ENCODE results near the gene AGPS.
"Not testable (repeated sequence)": the region's sequence is repeated elsewhere in the genome, so short reads cannot be mapped to it uniquely, and the experiment has no call there.

The AGPS gene

DNA sequence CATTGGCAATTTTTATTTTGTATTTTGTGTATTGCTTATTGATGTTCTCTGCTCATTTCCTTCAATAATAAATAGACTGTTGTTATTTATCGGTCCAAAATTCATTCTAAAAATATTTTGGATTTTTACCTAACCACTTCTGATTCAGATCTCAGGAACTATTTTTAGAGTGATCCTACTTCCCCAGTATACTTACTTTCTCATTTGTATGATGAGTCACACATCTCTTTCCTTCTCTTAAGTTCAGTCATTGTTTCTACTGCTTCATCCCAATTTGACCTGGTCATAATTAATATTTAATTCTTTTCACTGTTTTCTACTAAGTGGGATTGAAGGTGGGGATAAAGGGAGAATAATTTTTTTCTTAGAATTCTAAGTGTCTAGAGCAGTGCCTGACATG, 75.1 kb downstream of the AGPS start:
- no peak for DNase-seq (ENCODE audit: low read depth in 2 of 2, low spot score in 1 of 2)

DNA sequence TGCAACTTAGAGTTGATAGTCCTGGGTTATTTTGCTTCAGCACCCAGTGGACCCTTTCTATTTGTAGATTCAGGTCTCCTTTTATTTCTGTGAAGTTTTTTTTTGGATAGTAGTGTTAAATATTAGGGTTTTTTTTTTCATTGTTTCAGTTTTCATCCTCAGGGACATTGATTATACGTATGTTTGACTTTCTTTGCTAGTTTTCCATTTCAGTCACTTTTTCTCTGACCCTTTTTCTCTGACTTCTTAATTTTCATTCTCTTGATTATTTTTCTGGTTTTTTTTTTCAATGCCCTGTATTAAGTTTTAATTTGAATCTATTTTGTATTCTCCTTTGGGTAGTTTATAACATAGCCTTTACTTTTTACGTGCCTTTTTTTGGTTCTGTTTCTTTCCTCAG, 79.4 kb downstream of the AGPS start:
- no peak for DNase-seq (ENCODE audit: low read depth in 2 of 2, low spot score in 1 of 2)

DNA sequence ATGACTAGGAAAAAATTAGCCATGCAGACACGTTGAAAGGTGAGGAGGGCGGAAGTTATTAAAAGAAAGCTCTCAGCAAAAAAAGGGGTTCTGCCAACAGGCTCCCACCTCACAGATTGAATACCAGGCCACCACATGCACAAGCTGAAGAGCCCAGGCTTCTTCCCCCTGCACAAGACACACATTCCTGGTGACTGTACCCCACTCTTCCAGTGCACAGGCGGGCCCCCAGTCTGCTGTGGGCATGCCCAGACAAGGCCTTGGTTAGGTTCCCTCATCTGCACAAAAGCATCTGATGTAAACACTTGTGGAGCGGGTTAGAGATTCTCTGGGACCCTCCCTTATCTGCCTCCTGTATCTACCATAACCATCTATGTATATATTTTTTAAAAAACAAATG, 81.7 kb downstream of the AGPS start:
- DNase-seq (ENCODE audit: low read depth in 2 of 2, low spot score in 1 of 2): no peak

DNA sequence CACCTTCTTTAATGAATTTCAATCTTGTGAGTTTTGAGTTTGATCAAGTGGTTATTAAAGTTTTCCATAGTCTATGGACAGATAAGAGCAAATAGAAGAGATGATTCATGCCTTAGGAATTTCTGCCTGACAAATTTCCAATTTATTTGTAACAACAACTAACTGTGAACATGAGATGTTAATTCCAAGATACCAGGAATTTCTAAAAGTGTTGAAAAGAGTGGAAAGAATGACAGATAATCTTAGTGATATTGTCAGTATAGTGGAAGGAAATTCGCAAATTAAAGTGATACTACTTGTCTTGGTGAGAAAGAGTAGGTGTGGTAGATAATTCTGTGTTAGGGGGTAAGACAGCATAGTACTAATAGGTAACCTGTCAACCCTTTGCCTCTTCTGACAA, 82.4 kb downstream of the AGPS start:
- DNase-seq (ENCODE audit: low read depth in 2 of 2, low spot score in 1 of 2): no peak

DNA sequence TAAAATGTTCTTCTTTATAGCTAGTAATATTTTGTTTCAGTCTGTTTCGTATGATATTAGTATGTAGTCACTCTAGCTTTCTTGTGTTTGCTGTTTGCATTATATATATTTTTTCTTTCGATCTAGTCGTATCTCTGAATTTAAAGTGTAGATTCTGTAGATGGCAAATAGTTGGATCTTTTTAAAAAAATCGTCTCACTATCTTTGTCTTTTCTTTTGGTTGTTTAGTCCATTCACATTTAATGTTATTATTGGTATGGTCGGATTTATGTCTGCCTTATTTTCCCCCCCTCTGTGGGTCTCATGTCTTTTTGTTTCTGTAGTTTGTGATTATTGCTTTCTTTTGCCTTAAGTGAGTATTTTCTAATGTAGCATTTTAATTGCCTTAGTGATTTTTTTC, 84.3 kb downstream of the AGPS start:
- DNase-seq (ENCODE audit: low read depth in 2 of 2, low spot score in 1 of 2): no peak

DNA sequence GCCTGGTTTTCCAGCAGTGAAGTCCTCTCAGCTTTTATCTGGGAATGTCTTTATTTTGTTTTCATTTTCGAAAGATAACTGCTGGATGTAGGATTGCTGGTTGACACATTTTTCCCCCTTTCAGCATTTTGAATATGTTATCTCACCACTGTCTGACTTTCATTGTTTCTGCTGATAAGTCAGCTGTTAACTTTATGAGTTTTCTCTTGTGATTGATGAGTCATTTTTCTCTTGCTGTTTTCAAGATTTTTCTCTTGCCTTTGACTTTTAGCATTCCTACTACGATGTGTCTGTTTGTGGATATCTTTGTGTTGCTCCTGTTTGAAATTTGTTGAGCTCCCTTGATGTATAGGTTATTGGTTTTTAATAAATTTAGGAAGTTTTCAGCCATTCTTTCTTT, 85.5 kb downstream of the AGPS start:
- no peak for DNase-seq (ENCODE audit: low read depth in 2 of 2, low spot score in 1 of 2)

DNA sequence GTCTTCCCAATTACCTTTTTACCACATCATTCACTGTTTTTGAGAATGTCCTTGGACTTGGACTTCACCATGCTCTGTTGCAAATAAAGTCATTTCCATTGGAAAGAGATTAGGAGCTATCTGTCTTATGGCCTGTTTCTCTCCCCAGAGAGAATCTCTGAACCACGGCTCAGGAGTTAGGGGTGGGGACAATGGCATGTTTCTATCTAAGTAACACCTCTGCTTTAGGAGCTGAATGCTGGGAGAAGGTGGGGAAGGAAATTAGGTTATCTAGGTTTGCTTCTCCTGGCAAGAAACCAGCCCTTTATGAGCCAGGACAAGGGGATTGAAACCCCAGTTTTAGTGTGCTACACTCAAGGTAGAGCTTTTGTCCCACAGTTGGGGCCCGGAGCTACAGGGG, 86.3 kb downstream of the AGPS start:
- DNase-seq (ENCODE audit: low read depth in 2 of 2, low spot score in 1 of 2): no peak

DNA sequence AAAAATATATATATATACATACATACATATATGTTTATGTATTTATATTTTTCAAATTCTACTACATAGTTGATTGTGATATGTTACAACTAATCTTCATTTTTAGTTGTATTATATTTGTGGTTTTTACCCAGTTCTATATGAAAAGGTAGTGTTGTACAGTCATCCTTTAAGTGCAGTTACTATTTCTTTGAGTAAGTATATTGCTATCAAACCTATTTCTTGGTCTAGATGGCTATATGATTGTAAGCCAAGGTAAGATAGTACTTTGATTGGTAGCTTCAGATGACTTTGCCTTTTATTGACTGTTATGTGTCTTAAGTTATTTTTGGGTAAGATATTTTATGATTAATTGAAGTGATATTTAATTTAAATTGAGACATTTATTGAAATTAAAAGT, 89.6 kb downstream of the AGPS start:
- DNase-seq (ENCODE audit: low read depth in 2 of 2, low spot score in 1 of 2): no peak

DNA sequence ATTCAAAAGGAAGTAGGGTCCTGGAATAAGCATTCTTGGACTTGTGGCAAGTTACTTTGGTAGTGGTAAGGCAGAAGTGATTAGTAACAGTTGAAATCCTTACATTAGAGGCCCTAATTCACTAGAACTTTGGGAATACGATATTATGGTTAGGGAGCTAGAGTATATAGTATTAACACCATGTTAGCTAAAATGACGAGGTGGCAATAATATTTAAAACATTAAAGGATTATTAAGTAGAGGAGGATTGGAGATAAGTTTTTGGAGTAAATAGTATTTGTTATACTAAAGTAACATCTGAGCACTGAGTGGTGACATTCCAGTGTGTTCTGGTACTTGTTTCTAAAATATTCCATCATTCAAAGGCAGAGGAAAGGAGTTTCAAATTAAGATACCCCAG, 91.0 kb downstream of the AGPS start:
- no peak for DNase-seq (ENCODE audit: low read depth in 2 of 2, low spot score in 1 of 2)

DNA sequence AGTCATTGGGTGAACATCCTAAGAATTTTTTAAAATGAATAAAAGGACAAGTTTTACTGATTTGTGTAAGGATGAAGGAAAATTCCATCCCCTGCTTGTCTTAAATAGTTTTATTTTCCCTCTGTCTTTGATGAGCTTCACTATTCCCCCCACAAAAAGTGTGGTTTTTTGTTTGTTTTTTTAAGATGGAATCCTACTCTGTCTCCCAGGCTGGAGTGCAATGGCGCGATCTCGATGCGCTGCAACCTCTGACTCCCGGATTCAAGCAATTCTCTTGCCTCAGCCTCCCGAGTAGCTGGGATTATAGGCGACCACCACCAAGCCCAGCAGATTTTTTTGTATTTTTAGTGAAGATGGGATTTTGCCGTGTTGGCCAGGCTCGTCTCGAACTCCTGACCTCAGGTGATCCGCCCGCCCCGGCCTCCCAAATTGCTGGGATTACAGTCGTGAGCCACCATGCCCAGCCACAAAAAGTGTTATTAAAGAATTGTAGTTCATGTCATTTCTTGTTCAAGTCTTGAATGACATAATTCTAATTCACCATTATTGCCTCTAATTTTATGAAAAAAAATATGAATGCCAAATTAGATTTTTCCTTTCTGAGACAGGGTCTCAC, 91.7 kb downstream of the AGPS start:
- no peak for DNase-seq (ENCODE audit: low read depth in 2 of 2, low spot score in 1 of 2)

DNA sequence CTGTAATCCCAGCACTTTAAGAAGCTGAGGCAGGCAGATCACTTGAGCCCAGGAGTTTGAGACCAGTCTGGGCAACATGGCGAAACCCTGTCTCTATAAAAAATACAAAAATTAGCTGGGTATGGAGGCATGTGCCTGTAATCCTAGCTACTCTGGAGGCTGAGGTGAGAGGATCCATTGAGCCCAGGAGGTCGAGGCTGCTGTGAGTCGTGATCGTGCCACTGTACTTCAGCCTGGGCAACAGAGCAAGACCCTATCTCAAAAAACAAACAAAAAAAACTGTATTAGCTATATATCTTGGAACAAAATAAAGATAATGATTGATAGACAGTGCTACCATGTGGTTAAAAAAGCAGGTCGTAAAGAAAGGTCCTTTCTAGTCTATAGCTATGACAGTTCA, 93.1 kb downstream of the AGPS start:
- DNase-seq (ENCODE audit: low read depth in 2 of 2, low spot score in 1 of 2): not testable (repeated sequence)

DNA sequence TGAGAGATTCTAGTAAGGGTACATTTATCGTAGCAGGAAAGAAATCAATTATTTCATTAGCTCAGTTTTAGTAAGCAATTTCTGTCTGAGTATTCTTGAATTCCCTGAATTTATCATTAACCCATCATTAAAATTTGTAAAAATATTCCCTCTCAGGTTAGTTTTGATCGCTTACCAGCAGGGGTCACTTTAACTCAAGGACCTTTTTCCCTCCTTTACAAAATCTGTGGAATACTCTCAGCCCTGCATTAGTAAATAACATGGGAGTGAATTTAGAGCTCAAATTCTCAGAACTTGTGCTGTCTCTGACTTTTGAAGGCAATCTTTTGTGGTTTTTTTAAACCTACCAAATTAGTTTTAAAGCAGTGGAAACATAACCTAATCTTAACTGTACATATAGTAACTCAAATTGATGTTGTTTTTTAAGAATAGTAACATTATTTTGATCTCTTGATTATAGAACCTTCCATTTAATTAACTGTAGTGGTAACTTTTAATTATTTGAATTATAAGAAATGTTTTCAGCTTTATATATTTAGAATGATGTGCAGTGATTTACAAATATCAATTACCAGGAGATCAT, 97.2 kb downstream of the AGPS start:
- no peak for DNase-seq (ENCODE audit: low read depth in 2 of 2, low spot score in 1 of 2)

DNA sequence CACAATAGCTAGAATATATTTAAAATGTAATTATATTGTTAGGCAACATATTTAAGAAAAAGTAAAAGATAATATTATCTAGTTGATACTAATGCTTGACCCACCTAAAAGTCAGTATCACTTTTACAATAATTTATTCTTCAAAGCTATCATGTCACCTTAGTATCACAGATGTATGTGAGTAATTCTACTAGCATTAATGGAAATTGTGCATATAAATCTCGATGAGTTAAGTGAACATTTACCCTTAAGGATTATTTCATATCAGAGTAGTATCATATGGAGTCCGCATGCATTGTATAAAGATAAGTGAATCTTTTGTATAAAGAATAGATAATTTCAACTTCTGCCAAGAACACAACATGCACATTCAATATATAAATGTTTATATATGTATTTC, 103.4 kb downstream of the AGPS start:
- DNase-seq (ENCODE audit: low read depth in 2 of 2, low spot score in 1 of 2): no peak

DNA sequence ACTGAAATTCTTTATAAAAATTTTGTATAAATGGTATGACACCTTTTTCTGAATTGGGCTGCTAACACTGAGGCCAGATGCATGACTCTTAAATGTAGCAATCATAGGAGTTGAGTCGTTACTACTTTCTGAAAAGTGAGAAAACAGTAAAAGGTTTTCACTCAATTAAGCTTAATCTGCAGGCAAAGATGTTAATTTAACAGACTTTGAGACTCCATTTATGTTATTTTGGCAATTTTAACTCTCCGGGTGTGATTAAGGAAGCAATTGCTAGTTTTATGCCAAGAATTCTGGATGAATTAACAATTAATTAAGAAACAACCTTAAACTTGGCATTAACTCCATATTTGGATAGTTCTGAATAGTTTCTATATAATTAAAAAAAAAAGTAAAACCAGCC, 104.3 kb downstream of the AGPS start:
- DNase-seq (ENCODE audit: low read depth in 2 of 2, low spot score in 1 of 2): no peak

DNA sequence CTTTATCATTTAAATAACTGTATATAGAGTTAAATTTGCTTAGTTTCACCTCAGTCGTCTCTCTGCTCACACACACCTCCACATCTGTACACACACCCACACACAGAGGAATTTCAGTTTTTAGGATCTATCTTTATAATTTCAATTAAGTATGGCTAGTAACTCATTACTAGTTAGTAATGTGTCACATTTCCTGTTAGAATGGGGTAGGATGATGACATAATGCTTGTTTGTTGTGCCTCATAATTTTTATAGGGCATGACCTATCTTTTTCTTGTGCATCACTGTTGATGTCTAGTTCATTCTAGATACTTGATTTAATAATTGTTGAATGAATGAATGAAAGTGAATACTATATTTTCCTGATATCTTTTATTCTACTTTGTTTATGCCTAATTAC, 108.6 kb downstream of the AGPS start:
- DNase-seq (ENCODE audit: low read depth in 2 of 2, low spot score in 1 of 2): no peak

DNA sequence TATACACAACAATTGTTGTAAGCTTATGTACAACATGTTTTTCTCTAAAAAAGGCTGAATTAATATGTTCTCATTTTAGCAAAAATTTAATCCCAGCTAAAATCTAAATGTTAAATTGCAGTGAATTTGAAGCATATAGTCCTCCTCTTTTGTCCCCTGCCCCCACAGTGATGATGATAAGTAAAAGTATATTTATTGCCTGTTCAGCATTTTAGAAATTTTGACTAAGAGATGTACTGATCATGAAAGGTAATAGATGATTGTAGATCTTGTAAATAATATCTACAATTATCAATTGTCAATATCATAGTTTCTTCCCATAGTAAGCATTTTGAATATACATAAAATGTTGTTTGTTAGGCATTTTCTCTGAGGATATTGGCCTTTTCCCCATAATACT, 113.9 kb downstream of the AGPS start:
- no peak for DNase-seq (ENCODE audit: low read depth in 2 of 2, low spot score in 1 of 2)

DNA sequence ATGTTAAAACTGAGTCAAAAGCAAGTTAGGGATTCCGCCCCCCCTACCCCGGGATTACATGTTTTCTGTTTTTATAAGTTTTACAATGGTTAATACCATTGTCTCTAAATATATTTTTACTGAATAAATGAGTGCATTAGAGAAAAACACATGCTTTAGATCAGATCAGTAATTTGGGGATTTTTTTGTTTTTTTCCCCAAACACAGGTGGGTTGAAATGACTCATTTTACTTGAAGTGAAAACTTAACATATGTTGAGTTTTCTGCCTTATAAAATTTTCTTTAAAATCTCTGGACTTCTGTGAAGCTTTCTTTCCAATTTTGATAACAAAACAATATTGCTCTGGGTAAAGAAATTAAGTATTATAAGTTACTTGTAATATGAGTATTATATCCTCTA, 114.4 kb downstream of the AGPS start:
- no peak for DNase-seq (ENCODE audit: low read depth in 2 of 2, low spot score in 1 of 2)

DNA sequence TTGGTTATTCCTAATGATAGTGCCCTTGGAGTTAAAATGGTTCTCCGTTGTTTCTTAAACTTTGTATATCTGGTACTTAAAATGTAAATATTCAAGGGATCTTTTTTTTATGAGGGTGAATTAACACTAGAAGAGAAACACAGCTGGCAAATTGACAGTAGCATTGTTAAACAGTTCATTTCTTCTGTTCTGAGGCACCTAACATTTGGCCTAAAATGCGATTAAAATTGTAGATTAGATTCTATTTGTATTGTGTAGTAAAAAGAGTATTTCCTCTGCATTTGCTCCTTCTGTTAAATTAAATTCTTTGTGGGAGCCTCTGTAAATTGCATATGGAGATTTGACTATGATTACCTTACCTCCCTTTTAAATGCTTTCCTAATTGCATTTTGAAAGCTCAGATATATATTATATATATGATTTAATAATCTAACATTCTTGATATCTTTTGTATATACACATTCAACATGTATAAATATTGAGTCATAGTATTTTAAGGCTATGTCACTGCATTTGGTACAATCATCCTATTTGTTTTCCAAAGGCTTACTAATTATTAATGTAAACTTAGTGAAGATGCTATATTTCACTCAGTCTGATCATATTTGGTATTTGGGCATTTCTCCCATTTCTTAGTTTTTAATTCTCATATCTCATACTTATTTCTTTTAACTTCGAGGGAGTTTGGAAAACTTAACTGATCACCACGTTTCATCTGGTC, 124.4 kb downstream of the AGPS start:
- no peak for DNase-seq (ENCODE audit: low read depth in 2 of 2, low spot score in 1 of 2)

DNA sequence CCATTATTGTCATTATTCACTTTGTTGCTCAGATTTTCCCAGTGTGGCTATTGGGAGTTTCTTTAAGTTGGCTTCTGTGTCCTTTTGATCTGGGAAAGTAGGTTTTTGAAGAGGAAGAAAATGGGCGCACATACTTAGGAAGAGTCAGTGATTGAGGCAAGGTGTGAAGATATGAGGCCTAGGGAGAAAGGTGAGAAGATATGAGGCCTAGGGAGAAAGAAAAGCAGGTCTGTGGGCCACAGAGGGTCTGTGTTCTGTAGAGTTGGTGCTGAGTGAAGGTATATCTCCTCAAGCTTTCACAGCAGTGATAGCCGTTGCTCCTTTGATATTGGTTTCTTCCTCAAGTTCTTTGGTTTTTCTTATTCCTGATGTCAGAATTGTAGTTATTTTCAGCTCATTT, 126.2 kb downstream of the AGPS start:
- DNase-seq (ENCODE audit: low read depth in 2 of 2, low spot score in 1 of 2): no peak

DNA sequence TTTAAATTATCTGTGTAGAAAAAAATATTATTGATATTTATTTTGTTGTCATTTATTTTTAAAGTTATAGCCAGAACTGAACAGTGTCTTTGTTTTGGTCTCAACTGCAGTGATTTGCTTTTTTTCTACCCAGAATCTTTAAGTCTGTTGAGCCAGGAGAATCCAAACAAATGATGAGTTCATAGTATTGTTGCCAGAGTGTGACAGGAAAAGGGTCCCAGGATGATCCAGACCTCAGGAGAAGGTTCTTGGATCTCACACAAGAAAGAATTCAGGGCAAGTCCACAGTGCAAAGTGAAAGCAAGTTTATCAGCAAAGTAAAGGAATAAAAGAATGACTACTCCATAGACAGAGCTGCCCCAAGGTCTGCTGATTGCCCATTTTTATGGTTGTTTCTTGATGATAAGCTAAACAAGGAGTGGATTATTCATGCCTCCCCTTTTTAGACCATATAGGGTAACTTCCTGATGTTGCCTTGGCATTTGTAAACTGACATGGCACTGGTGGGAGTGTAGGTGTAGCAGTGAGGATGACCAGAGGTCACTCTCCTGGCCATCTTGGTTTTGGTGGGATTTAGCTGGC, 127.1 kb downstream of the AGPS start:
- no peak for DNase-seq (ENCODE audit: low read depth in 2 of 2, low spot score in 1 of 2)

DNA sequence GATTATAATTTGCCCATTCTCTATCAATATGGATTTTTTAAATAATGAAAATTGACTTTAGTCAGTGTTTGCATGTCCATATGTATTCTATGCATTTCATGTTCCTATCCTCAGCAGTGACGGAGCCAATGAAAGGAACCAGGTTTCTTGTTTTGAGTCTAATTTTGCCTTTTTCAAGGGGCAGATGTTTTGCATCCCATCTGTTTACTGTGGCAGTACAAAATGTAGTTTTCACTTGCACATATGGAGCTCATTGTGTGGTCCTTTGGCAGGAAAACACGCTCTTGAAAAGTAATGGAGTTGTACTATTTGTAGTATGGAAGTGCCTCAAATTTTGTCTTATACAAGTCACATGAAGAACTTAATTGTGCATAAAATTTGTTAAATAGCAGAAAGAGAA, 127.8 kb downstream of the AGPS start:
- no peak for DNase-seq (ENCODE audit: low read depth in 2 of 2, low spot score in 1 of 2)

DNA sequence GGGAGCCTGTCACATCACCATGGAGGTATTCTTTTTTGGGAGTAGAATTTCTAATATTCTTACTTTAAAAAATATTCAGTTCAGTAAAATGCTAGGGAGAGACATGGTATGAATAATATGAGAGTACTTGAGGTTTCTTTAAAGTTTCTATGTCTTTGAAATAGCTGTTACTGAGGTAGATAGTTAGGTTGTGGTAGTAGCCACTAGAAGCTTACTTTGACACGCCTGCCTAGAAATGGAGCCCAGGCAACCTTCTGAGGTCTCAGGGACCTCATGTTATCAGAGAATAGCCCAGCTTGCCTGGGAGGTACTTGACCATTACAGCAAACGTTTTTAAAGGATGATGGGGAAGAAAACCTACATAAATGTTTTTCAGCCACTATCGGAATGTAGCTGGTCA, 131.2 kb downstream of the AGPS start:
- DNase-seq (ENCODE audit: low read depth in 2 of 2, low spot score in 1 of 2): no peak
